A673 (cell line): ENCODE measurements around the gene GJB2.

Experiments
- EZH2 ChIP-seq: fragments of 200-600 bp; sonication (generic); IDR thresholded peaks from 2 replicates; pipeline ENCODE4 v1.6.1; 2017; ENCODE audit warnings: borderline replicate concordance, low read depth, mild to moderate bottlenecking, mixed read lengths, antibody characterized with exemption, low read length; ENCODE audit not compliant: poor library complexity, severe bottlenecking
- TF ChIP-seq, protein P1 (sequence below): fragments of 300-800, 200-600 bp; sonication (generic); conservative IDR thresholded peaks from 2 replicates; pipeline ENCODE4 v1.5.1; 2017; ENCODE audit warnings: low read depth, mild to moderate bottlenecking, antibody characterized with exemption, low read length, moderate library complexity, mixed read lengths

DNA sequence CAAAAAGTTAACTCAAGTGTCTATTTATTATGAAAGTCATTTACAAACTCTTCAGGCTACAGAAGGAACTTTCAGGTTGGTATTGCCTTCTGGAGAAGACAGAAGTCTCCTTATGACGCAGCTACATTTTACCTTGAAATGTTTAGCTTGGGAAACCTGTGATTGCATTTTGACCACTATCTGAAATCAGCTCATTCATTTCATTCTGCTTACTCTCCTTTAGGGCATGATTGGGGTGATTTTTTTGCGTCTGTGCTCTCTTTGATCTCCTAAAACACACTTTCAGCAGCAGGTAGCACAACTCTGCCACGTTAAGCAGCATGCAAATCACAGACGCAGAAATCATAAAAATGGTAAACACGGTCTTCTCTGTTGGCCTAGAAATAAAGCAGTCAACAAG lies 29.8 kb upstream of the GJB2 start:
- TF ChIP-seq, protein P1, sequence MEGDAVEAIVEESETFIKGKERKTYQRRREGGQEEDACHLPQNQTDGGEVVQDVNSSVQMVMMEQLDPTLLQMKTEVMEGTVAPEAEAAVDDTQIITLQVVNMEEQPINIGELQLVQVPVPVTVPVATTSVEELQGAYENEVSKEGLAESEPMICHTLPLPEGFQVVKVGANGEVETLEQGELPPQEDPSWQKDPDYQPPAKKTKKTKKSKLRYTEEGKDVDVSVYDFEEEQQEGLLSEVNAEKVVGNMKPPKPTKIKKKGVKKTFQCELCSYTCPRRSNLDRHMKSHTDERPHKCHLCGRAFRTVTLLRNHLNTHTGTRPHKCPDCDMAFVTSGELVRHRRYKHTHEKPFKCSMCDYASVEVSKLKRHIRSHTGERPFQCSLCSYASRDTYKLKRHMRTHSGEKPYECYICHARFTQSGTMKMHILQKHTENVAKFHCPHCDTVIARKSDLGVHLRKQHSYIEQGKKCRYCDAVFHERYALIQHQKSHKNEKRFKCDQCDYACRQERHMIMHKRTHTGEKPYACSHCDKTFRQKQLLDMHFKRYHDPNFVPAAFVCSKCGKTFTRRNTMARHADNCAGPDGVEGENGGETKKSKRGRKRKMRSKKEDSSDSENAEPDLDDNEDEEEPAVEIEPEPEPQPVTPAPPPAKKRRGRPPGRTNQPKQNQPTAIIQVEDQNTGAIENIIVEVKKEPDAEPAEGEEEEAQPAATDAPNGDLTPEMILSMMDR, result no peak
- no peak for TF ChIP-seq EZH2
